ENCODE measurements around the gene WNT2B.

GRCh38 chr1:112536561-112536960 is 27.8 kb downstream of the WNT2B start:
- TF ChIP-seq POLR2A (IDR thresholded peaks at IDR 0.05; ENCODE audit: low read length) (no peak), GATA1 (IDR thresholded peaks at IDR 0.05; ENCODE audit: low read depth, low read length) (no peak)
